Measurements from ENCODE around the gene TMC1.
A peak's percentile ranks its signal among the peaks of the same experiment; 100 is the strongest.
"Not testable (repeated sequence)": the region's sequence is repeated elsewhere in the genome, so short reads cannot be mapped to it uniquely, and the experiment has no call there.

The TMC1 gene

GRCh38 chr9:72526901-72527800, 5.7 kb downstream of the TMC1 start:
- peak; percentile 50 to 71 for DNase-seq (ENCODE audit: low read depth in 2 of 2)

DNA sequence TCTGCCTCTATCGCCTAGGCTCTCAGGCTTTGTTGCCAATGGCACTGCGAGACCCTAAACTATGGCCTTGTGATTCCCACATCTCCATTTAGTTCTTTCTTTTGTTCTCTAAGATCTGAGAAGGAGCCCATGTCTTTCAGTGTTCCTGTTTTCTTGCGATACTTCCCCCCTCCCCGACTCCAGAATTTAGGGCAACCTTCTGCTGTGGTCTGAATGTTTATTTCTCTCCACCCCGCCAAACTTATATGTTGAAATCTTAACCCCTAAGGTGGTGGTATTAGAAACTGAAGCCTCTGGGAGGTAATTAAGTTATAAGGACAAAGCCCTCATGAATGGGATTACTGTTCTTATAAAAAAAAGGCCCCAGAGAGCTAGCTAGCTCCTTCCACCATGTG, 6.4 kb downstream of the TMC1 start:
- no peak for DNase-seq (ENCODE audit: low read depth in 2 of 2)

- no peak for DNase-seq (ENCODE audit: low read depth in 2 of 2)
These were observed 8.1 kb downstream of the TMC1 start for GRCh38 chr9:72529531-72529930.

GRCh38 chr9:72533322-72533721, 11.9 kb downstream of the TMC1 start:
- DNase-seq (ENCODE audit: low read depth in 2 of 2) = no peak

DNA sequence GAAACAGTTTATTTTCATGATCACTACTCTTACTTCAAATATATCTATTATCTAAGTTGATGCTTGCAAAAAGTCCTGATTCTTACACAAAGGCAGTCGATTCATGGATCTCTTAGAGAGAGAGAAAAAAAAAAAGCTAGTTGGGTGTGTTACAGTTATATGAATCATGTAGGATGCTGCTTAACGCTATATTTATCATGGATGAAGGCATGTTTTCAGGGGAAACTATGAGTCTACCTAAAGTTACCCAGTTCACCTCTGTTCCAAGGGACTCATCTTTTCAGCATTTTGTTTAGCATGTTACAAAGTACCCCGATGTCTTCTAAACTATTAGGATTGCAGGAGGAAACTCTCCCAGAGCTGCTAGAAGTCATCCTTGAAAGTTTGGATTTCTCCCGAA, 13.5 kb downstream of the TMC1 start:
- no peak for DNase-seq (ENCODE audit: low read depth in 2 of 2)

DNA sequence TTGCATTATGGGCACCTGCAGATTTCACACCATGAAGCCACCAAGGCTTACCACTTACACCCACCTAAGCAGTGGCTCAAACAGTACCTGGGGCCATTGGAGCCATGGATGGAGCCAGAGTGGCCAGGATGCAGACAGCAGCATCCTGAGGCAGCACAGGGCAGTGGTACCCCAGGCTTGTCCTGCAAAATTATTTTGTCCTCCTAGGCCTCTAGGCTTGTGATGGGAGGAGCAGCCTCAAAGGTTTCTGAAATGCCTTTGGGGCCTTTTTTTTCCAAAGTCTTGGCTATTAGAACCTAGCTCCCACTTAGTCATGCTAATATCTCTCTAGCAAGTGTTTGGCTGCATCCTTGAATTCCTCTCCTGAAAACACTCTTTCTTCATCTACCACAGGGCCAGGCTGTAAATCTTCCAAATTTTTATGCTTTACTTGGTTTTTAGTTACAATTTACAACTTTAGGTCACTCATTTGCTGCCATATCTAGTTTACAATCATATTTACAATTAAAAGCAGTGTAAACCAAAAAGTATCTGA, 15.7 kb downstream of the TMC1 start:
- DNase-seq (ENCODE audit: low read depth in 2 of 2) = no peak

DNA sequence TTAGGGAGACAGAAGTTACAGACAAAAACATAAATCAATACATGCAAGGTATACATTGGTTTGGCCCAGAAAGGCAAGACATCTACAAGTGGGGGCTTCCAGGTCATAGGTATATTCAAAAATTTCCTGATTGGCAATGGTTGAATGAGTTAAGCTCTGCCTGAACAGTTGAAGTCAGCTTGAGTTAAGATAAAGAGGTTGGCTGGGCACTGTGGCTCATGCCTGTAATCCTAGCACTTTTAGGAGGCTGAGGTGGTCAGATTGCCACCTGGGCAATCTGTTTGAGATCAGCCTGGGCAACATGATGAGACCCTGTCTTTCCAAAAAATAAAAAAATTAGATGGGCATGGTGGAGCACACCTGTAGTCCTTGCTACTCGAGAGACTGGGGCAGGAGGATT, 16.3 kb downstream of the TMC1 start:
- DNase-seq (ENCODE audit: low read depth in 2 of 2) = no peak

DNA sequence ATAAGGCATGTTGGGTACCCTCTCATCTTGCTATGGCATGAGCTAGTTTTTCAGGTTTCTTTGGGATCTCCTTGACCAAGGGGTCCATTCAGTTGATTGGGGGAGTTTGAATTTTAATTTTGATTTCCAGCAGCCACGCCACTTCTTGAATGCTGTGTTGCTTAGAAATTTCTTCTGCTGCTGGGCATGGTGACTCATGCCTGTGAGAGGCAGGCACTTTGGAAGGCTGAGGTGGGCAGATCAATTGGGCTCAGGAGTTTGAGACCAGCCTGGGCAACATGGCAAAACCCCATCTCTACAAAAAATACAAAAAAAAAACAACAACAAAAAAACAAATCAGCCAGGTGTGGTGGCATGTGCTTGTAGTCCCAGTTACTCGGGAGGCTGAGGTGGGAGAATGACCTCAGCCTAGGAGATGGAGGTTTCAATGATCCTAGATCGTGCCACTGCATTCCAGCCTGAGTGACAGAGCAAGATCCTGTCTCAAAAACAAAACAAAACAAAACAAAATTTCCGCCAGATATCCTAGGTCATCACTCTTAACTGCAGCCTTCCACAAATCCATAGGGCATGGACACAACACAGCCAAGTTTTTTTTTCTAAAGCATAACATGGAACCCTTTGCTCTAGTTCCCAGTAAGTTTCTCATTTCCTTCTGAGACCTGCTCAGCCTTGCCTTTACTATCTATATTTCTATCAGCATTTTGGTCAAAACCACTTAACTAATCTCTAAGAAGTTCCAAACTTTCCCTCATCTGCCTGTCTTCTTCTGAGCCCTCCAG, 17.7 kb downstream of the TMC1 start:
- no peak for DNase-seq (ENCODE audit: low read depth in 2 of 2)

DNA sequence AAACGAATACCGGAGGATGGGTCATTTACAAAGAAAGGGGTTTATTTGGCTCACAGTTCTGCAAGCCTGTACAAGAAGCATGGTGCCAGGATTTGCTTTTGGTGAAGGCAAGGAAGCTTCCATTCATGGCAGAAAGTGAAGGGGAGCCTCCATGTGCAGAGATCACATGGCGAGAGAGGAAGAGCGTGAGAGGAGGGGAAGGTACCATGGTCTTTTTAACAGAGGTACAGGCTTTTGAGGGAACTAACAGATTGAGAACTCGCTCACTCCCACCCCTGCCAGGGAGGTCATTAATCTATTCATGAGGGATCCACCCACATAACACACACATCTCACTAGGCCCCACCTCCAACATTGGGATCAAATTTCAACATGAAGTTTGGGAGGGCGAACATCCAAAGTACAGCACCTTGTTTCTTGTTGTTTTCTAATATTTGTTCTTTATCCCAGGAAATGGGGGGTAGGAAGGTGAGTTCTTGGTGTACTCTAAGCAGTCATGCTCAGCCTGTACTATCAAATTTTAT, 18.5 kb downstream of the TMC1 start:
- no peak for DNase-seq (ENCODE audit: low read depth in 2 of 2)

GRCh38 chr9:72540348-72540873, 19.0 kb downstream of the TMC1 start:
- no peak for DNase-seq (ENCODE audit: low read depth in 2 of 2)

GRCh38 chr9:72542537-72542833, 21.1 kb downstream of the TMC1 start:
- DNase-seq (ENCODE audit: low read depth in 2 of 2) = not testable (repeated sequence)

- no peak for DNase-seq (ENCODE audit: low read depth in 2 of 2)
These were observed 21.5 kb downstream of the TMC1 start for GRCh38 chr9:72542917-72543316.

GRCh38 chr9:72551306-72551705, 29.9 kb downstream of the TMC1 start:
- no peak for DNase-seq (ENCODE audit: low read depth in 2 of 2)

GRCh38 chr9:72552356-72552755, 30.9 kb downstream of the TMC1 start:
- DNase-seq (ENCODE audit: low read depth in 2 of 2) = no peak

DNA sequence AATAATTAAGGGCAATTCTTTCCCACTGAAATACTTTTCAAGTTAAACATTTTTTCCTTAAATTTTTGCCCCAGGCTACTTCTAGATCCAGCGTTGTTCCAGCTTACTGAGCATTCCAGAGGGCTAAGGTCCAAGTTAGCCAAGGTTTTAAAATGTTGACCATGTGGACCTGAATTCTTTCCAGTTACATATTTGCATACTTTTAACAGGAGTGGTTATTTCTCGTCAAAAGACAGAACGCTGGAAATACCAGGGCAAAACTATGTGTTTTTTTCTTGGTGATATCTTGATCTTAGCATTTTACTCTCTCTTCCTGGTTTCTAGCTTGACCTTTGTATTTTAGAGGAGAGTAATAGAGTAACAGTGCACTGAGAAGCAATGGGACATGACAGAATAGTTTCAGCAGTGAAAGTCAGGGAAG, 32.8 kb downstream of the TMC1 start:
- no peak for DNase-seq (ENCODE audit: low read depth in 2 of 2)

- DNase-seq (ENCODE audit: low read depth in 2 of 2) = peak; percentile 30 to 54
These were observed 36.1 kb downstream of the TMC1 start for GRCh38 chr9:72557549-72557948.

- DNase-seq (ENCODE audit: low read depth in 2 of 2) = no peak
These were observed 38.7 kb downstream of the TMC1 start for GRCh38 chr9:72560086-72560485.

DNA sequence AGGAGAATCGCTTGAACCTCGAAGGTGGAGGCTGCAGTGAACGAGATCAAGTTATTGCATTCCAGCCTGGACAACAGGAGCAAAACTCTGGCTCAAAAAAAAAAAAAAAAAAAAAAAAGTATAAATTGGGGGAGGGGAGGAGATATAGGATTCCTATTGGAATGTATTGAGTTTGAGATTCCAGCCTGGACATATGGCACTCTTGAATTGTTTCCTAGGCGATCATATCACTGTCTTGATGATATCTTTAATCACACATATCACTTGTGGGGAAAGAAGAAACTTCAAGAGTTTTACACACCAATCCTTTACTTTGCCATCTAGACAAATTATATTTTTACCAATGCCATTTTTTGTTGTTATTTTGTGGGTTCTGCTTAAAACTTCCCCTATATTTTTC, 42.4 kb downstream of the TMC1 start:
- DNase-seq (ENCODE audit: low read depth in 2 of 2) = no peak

DNA sequence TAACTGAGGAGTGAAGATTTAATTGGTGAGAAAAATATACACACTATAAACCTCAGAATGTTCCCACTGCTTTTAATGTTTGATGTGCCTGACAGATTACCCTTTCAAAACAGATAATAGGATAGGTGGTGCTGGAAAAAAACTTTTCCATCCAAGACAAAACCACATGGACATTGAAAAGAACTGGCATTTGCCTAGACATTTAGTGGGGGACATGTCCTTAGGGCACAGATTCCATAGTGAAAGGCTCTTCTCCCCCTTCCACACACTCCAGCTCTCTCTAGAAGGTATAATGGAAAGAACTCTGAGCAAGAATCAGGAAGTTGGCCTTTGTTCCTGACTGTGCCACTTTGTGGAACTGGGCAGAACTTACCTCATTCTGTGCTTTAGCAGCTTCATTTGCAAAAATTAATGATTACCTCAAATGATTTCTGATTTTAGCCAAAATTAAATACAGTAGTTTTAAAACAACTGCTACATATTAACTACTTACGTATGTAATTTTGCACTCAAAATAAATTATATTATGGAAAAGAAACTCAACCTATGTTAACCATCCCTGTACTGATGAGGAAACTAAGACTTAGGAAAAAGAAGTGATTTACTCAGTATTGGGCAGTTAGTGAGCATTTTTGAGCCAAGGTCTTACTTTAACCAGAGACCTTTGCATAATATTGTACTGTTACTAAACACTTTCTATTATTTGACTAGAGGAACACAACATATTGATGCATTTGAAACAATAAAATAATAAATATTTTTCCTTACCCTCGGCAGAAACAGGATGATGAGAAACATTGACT, 43.3 kb downstream of the TMC1 start:
- DNase-seq (ENCODE audit: low read depth in 2 of 2) = no peak

DNA sequence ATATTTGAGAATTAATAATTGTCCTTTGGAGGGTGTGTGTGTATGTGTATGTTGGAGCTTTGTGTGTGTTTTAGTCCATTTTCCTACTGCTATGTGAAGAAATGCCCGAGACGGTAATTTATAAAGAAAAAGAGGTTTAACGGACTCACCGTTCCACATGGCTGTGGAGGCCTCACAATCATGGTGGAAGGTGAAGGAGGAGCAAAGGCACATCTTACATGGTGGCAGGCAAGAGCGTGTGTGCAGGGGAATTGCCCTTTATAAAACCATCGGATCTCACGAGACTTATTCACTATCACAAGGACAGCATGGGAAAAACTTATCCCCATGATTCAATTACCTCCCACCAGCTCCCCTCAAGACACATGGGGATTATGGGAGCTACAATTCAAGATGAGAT, 44.1 kb downstream of the TMC1 start:
- DNase-seq (ENCODE audit: low read depth in 2 of 2) = no peak

- DNase-seq (ENCODE audit: low read depth in 2 of 2) = no peak
These were observed 52.9 kb downstream of the TMC1 start for GRCh38 chr9:72574156-72574810.
